ENCODE results near the gene EML2.

The EML2 gene

DNA sequence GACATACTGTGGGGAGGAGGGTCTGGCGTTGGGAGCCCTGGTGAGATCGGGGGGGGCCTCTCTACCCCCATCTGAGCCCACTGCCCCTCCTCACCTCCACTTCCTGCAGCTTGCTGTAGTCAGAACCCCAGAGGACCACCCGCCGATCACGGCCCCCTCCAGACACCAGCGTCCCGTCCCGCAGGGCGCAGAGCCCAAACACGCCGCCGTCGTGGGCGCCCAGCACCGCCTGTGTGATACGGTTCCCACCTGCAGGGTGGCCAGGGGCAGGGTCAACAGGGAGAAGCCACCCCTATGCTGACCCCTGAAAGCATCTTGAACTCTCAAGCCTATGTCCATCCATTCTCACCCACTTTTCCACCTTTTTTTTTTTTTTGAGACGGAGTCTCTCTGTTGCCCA lies 17.8 kb downstream of the EML2 start:
- TF ChIP-seq, protein P1, sequence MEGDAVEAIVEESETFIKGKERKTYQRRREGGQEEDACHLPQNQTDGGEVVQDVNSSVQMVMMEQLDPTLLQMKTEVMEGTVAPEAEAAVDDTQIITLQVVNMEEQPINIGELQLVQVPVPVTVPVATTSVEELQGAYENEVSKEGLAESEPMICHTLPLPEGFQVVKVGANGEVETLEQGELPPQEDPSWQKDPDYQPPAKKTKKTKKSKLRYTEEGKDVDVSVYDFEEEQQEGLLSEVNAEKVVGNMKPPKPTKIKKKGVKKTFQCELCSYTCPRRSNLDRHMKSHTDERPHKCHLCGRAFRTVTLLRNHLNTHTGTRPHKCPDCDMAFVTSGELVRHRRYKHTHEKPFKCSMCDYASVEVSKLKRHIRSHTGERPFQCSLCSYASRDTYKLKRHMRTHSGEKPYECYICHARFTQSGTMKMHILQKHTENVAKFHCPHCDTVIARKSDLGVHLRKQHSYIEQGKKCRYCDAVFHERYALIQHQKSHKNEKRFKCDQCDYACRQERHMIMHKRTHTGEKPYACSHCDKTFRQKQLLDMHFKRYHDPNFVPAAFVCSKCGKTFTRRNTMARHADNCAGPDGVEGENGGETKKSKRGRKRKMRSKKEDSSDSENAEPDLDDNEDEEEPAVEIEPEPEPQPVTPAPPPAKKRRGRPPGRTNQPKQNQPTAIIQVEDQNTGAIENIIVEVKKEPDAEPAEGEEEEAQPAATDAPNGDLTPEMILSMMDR (IDR thresholded peaks at IDR 0.05), result no peak

DNA sequence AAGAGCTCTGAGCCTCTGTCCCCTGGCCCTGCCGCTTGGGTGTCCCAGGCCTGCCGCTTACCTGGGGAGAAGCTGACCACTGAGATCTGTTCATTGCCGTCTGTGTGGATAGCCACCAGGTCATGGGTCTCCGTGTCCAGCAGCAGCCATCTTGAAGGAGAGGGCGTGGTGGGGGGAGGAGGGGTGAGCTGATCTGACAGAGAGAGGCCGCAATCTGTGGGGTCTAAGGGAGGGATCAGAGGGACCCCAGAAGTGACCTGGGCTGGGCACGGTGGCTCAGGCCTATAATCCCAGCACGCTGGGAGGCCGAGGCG lies 22.5 kb downstream of the EML2 start:
- TF ChIP-seq, protein P1 (IDR thresholded peaks at IDR 0.05), result no peak

DNA sequence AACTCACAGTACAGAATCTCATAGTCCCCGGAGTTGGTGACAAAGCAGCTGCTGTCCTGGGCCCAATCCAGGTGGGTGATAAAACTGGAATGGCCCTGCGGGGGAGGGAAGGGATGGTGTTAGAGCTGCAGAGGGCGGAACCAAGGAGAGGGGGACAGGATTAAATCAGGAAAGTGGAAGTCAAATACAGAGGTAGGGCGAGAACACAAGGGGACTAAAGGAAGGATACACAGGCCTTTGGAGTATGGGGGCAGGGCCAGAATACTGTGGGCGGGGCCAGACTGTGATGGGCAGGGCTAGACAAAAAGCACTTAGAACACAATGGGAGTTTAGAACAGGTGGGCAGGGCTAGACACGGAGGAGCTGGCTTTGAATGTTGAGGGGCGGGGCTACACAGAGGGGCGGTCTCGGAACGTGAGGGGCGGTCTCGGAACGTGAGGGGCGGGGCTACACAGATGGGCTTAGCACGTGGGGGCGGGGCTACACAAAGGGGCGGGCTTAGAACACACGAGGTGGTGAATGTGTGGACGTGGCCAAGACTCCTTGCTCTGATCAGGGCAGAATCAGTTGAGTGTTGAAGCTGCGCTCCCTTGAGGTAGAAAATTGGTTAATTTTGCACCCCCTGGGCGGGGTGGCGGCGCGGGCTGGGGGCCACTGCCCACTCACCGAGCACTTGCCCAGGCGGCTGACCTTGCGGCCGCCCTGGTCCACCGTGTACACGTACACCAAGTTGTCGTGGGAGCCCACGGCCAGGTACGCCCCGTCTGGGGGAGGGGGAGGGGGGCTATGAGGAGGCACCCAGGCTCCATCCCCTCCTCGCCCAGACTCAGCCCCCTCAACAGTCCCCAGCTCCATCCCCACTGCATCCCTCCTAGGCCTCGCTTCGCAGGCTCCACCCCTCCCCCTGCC lies 23.1 kb downstream of the EML2 start:
- TF ChIP-seq, protein P1 (IDR thresholded peaks at IDR 0.05), result no peak

DNA sequence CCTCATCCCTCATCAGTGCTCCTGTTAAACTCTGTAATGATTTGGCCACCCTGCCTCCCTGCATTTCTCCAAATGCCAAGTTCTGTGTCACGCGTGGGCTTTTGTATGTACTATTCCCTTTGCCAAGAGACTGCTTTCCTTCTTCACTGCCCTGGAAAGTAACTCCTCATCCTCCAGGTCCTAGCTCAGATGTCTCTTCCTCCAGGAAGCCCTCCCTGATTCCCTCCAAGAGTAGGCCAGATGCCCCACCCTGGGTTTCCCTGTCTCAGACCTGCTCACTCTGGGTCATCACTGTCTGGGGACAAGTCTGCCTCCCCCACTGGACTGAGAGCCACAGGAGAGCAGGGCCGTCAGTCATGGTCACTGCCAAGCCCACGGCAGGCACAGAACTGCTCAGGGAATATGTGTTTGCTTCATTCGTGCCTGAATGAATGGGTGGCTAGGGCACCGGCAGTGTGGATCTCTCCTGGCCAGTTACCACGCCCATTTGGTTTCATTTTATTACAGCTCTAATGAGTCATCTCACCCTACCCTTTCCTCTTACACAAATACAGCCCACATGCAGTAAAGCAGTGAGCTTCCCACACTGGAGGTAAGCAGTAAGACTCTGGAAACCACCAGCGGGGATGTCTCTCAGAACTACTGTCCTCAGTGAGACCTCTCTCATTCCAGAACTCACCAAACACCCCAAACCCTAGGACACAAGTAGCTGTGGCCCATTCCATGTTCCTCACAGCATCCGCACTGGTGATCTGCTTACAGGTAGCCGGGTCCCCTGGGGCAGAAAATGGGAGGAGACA lies 25.1 kb downstream of the EML2 start:
- TF ChIP-seq, protein P1 (IDR thresholded peaks at IDR 0.05), result no peak

DNA sequence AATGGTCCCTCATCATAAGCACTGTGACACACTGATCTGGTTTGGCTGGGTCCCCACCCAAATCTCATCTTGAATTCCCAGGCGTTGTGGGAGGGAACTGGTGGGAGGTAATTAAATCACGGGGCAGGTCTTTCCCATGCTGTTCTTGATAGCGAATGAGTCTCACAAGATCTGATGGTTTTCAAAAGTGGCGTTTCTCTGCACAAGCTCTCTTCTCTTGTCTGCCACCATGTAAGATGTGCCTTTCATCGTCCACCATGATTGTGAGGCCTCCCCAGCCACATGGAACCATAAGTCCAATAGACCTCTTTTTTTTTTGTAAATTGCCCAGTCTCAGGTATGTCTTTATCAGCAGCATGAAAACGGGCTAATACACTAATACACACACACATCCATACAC lies 30.2 kb downstream of the EML2 start:
- TF ChIP-seq, protein P1 (IDR thresholded peaks at IDR 0.05), result no peak

DNA sequence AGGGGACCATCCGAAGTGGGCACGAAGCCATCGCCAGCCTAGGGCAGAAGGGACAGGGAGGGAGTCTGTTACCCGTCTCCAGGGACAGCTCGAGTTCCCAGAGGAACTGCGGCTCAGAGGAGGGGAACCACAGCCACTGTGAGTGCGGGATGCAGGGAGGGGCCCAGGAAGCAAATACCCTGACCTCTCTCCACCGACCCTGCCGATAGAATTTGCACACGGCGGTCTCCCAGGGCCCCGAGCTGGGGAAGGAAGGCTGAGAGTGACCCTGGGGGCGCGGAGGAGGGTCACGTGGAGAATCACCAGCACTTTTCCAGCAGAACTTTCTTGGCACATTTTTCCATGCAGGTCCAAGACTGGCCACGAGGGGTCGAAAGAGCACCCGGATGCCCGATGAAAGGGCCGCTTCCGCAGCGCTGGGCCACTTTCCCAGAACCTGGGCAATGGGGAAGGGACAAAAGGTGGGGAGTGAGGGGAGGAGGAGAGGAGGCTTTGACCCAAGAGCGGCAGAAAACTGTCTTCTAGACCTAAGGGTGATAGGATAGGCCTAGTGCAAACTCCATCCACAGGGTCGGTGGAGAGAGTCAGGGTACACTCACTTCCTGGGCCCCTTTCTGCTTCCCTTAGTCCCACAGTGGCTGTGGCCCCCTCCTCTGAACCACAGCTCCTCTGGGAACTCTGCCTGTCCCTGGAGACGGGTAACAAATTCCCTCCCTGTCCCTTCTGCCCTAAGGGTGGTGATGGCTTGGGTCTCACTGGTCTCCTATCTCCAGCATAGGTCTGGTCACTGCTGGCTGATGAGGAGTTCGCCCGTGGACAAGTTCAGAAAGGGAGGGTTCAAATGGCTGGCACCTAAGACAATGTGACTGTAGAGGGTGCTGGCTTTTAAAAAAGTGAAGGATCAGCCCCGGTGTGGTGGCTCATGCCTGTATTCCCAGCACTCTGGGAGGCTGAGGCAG lies 31.8 kb downstream of the EML2 start:
- TF ChIP-seq, protein P1 (IDR thresholded peaks at IDR 0.05), result peak; percentile 55

All from LNCAP (cell line).